VCaP (cell line): ENCODE results near the gene ASH1L.
A peak's percentile ranks its signal among the peaks of the same experiment; 100 is the strongest.

Experiments
- H3K27ac ChIP-seq: fragments of 450-650 bp; 2 replicates; pipeline ENCODE4 v1.5.1; 2017
- CTCF ChIP-seq: fragments of 450-650 bp; conservative IDR thresholded peaks from 2 replicates; pipeline ENCODE4 v1.5.1; 2017; ENCODE audit warnings: mild to moderate bottlenecking, moderate library complexity

ASH1L gene

GRCh38 chr1:155320252-155320651 is 242.4 kb downstream of the ASH1L start:
- TF ChIP-seq CTCF, result no peak
- H3K27ac ChIP-seq, result peak overlapping the region; percentile 86; the same call in 1 of the 2 replicates

- 0 out of 2 replicates have a peak overlapping the region, but pooled peaks have one; percentile 86 for H3K27ac ChIP-seq
- no peak for TF ChIP-seq CTCF
Measured at GRCh38 chr1:155319536-155319935, 243.1 kb downstream of the ASH1L start.

GRCh38 chr1:155318082-155318481 is 244.5 kb downstream of the ASH1L start:
- no peak for TF ChIP-seq CTCF
- H3K27ac ChIP-seq, result no peak overlapping the region

- H3K27ac ChIP-seq, result no peak overlapping the region
- no peak for TF ChIP-seq CTCF
Measured at GRCh38 chr1:155316922-155317321, 245.7 kb downstream of the ASH1L start.

- TF ChIP-seq CTCF, result no peak
- H3K27ac ChIP-seq, result no peak overlapping the region
Measured at GRCh38 chr1:155313261-155313660, 249.3 kb downstream of the ASH1L start.

GRCh38 chr1:155309423-155310021 is 253.1 kb downstream of the ASH1L start:
- no peak for TF ChIP-seq CTCF
- peak overlapping the region; percentile 88 for H3K27ac ChIP-seq

- H3K27ac ChIP-seq, result peak within 1 kb of the TSS; percentile 88
- no peak for TF ChIP-seq CTCF
Measured at GRCh38 chr1:155308493-155309422, 253.8 kb downstream of the ASH1L start, which contains the start of gene FDPS. Gene FDPS, plus strand, starts transcription at chr1:155308866. Its CDS starts 924 bp downstream, at chr1:155309790.
